PFSK-1 (cell line): Measurements from ENCODE around the gene GMIP.

Experiments used
- POLR2AphosphoS5 ChIP-seq: IDR thresholded peaks from 2 replicates; pipeline ENCODE4 v1.6.1; 2012; ENCODE audit warnings: low read depth, mild to moderate bottlenecking, control low read depth, low read length, moderate library complexity
- SIN3A ChIP-seq: IDR thresholded peaks from 2 replicates; pipeline ENCODE4 v1.6.1; 2012; ENCODE audit warnings: mild to moderate bottlenecking, low read length, moderate library complexity, borderline replicate concordance; ENCODE audit not compliant: insufficient read depth
- TAF1 ChIP-seq: IDR thresholded peaks from 2 replicates; pipeline ENCODE4 v1.6.1; 2012; ENCODE audit warnings: low read length, control low read depth, borderline replicate concordance; ENCODE audit not compliant: insufficient read depth
- TF ChIP-seq, protein P1 (sequence below), 2 experiments: IDR thresholded peaks; 2 replicates each; pipeline versions ENCODE4 v1.6.1 to v1.8.0; 2011 to 2012; ENCODE audit warnings: low read depth in 2 of 2, low read length in 2 of 2, control low read depth in 1 of 2, inconsistent platforms in 1 of 2, mild to moderate bottlenecking in 1 of 2, moderate library complexity in 1 of 2; ENCODE audit not compliant: insufficient read depth in 1 of 2

- TF ChIP-seq, protein P1, sequence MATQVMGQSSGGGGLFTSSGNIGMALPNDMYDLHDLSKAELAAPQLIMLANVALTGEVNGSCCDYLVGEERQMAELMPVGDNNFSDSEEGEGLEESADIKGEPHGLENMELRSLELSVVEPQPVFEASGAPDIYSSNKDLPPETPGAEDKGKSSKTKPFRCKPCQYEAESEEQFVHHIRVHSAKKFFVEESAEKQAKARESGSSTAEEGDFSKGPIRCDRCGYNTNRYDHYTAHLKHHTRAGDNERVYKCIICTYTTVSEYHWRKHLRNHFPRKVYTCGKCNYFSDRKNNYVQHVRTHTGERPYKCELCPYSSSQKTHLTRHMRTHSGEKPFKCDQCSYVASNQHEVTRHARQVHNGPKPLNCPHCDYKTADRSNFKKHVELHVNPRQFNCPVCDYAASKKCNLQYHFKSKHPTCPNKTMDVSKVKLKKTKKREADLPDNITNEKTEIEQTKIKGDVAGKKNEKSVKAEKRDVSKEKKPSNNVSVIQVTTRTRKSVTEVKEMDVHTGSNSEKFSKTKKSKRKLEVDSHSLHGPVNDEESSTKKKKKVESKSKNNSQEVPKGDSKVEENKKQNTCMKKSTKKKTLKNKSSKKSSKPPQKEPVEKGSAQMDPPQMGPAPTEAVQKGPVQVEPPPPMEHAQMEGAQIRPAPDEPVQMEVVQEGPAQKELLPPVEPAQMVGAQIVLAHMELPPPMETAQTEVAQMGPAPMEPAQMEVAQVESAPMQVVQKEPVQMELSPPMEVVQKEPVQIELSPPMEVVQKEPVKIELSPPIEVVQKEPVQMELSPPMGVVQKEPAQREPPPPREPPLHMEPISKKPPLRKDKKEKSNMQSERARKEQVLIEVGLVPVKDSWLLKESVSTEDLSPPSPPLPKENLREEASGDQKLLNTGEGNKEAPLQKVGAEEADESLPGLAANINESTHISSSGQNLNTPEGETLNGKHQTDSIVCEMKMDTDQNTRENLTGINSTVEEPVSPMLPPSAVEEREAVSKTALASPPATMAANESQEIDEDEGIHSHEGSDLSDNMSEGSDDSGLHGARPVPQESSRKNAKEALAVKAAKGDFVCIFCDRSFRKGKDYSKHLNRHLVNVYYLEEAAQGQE (IDR thresholded peaks at IDR 0.05; ENCODE audit: insufficient read depth in 1 of 2, low read depth in 2 of 2, low read length in 2 of 2): no peak
- TF ChIP-seq POLR2AphosphoS5 (no peak), TAF1 (no peak), SIN3A (no peak)
Measured at GRCh38 chr19:19670070-19670551, 26.7 kb upstream of the GMIP start.
